GM19351 (cell line): Measurements from ENCODE around the gene AGAP1.
A peak's percentile ranks its signal among the peaks of the same experiment; 100 is the strongest.
"Not testable (repeated sequence)": the region's sequence is repeated elsewhere in the genome, so short reads cannot be mapped to it uniquely, and the experiment has no call there.

Source experiments
- ATAC-seq: cut with Tn5 transposase; IDR thresholded peaks from one replicate; pipeline ENCODE4 v1.9.1; 2021; ENCODE audit warnings: mild to moderate bottlenecking, moderate library complexity; ENCODE audit not compliant: unreplicated experiment

Gene AGAP1

DNA sequence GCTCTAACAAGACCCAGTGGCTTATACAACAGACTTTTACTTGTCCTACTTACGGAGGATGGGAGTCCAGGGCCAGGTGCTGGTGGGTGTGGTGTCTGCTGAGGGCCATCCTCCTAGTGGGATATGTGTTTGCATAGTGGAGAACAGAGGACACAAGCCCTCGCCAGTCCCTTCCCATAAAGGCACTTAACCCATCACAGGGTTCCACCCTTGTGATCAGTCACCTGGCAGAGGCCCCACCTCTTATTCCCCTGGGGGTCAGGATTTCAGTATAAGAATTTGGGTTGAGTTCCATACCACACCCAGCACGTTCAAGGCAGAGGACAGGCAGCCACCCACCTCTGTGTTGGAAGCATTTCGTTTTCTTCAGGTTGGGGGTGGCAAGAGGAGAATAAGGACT lies 259.0 kb downstream of the AGAP1 start:
- no peak for ATAC-seq

DNA sequence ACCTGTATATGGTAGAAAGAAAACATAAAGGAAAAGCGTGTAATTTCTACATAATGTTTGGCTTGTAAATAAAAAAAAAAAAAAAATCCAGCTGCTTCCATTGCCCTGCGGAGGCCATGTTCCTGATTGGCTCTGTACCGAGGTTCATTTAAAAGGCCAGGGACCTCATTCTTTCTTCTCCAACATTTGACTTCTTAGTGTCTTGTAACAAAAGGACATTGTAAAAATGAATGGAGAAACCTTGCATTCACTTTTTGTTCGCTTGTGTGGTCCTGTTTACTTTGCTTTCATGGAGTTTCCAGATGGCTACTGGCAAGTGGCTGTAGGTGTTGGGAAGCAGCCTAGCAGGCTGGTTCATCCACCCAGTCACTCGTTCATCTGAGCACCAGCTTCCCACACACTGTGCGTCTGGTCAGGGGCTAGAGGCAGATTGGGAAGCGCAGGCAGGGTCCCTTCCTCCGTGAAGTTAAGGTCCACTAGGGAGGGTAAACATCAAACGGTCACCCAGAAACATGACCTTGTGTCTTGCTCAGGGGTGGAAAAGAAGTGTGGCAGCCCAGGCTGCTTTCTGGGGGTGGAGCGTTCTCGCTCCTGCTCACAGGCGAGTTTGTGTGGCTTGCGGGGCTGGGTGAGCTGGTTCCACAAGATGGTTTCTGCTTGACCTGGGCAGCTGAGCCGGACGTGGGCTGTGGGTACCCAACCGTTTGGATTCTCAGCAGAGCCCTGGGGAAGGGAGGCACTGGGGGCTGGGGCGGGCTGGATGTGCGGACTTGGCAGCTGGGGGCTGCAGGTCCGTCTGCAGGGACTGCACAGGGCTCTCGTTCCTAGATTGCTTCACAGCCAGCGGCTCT lies 260.7 kb downstream of the AGAP1 start:
- no peak for ATAC-seq

DNA sequence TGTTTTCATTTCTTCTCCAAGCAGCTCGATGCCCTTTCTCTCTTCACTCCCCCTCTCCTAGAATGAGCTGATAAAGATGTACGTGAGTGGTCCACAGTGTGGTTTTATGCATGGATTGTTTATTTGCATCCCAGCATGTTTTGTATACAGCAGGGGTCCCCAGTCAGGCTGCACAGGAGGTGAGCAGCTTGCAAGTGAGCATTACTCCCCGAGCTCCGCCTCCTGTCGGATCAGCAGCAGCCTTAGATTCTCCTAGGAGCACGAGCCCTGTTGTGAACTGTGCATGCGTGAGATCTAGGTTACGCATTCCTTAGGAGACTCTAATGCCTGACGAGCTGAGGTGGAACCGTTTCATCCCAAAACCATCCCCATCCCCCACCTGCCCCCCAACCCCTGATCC lies 262.6 kb downstream of the AGAP1 start:
- no peak for ATAC-seq

GRCh38 chr2:235757212-235757611 lies 263.4 kb downstream of the AGAP1 start:
- no peak for ATAC-seq

- no peak for ATAC-seq
These were observed 263.8 kb downstream of the AGAP1 start for GRCh38 chr2:235757640-235758039.

DNA sequence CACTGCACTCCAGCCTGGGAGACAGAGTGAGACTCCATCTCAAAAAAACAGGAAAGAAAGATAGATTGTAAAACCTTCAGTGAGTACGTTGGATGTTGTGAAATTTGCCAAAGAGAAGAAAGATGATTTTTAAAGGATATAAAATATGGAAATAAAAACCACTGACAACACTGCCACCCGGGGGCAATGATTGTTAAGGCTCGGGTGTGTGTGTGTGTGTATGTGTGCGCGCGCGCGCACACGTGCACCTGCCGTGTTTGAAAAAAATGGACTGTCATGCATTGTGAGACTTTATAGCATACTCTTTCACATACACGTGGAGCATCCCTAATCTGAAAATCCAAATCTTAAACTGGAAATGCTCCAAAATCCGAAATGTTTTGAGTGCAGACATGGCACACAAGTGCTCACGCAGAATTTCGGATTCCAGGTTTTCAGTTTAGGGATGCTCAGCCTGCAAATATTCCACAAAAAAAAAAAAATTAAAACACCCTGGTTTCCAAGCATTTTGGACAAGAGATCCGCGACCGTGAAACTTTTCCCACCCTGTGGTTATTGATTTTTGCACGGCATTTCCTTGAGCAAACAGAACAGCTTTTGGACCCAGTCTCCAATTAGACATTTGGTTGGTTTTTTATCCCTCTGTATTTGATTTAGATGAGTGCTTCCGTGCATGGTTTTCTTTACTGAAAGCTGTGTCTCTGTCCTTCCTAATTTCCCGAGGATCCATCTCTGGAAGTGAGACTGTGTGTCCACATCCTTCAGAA lies 269.2 kb downstream of the AGAP1 start:
- ATAC-seq, result no peak

DNA sequence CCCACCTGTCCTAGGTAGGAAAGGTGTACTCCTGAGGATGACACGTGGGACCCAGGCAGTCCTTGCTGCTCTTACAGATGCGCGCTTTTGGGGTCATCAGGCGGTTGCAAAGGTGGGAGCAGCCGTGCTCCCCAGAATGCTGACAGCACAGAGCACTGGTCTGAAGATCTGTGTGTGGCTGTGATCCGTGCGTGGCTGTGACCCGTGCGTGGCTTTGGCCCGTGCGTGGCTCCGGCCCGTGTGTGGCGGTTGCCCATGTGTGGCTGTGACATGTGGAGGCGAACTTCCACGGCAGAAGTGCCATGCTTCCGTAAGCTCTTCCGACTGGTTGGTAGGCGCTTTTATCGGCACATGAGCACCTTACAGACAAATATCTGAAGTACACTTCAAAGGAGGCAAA lies 270.0 kb downstream of the AGAP1 start:
- no peak for ATAC-seq

- ATAC-seq, result not testable (repeated sequence)
These were observed 270.6 kb downstream of the AGAP1 start for GRCh38 chr2:235764478-235764877.

DNA sequence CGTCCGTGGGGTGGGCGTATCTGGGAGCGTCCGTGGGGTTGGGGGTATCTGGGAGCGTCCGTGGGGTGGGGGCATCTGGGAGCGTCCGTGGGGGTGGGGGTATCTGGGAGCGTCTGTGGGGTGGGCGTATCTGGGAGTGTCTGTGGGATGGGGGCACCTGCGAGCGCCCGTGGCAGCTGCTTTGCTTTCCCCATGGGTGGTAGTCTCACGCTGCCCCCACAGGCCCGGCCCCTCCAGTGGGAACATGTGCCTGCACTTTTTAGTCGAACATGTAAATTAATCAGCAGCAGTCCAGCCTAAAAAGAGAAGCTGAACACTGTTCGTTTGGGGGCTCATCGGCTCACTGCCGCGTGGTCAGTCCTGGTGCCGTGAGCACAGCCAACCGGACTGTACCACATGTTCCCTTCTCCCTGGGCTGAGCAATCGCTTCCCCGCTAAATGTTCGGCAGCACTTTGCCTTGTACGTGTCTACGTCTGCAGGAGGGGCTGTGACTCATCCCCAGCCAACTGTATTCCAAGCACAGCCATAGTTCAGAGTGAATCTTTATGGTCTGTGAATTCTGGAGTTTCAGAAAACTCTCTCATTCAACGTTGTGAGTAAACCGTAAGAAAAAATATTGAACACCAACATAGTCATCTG lies 271.5 kb downstream of the AGAP1 start:
- no peak for ATAC-seq

GRCh38 chr2:235766278-235766677 lies 272.4 kb downstream of the AGAP1 start:
- peak; percentile 85 for ATAC-seq

DNA sequence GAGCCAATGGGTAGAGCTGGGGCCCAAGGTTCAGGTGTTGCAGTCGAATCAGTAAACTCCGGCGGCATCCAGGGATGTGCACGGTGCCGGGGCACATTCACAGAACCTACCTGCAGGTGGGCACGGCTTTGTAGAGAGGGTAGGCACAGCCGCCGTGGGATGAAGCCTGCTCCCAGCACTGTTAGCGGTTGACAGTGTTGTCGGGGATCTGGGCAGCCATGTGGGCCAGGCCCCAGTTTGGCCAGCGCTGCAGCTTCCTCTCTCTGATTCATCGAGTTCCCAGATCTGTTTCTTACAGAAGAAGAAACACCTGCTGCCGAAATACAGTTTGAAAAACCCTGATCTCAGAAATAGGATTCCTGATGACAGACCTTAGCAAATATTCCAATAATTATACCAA lies 274.8 kb downstream of the AGAP1 start:
- no peak for ATAC-seq

DNA sequence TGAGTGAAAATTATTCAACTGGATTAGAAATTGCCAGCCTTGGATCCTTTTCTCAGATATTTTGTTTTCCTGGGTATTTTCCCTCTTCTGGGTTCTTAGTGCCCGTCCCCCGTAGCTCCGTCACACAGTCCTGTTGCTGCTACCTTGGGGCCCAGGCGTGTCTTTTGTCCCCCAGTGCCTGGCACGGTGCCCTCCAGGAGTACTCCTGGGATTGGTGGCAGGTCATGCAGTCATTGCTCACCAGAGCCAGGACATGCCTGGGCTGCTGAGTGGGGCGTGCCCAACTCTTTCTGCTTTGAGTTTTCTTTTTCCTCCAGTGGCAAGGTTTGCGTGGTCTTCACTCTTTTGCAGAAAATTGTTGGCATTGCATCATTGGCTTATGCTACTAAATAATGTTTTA lies 275.2 kb downstream of the AGAP1 start:
- ATAC-seq, result no peak

DNA sequence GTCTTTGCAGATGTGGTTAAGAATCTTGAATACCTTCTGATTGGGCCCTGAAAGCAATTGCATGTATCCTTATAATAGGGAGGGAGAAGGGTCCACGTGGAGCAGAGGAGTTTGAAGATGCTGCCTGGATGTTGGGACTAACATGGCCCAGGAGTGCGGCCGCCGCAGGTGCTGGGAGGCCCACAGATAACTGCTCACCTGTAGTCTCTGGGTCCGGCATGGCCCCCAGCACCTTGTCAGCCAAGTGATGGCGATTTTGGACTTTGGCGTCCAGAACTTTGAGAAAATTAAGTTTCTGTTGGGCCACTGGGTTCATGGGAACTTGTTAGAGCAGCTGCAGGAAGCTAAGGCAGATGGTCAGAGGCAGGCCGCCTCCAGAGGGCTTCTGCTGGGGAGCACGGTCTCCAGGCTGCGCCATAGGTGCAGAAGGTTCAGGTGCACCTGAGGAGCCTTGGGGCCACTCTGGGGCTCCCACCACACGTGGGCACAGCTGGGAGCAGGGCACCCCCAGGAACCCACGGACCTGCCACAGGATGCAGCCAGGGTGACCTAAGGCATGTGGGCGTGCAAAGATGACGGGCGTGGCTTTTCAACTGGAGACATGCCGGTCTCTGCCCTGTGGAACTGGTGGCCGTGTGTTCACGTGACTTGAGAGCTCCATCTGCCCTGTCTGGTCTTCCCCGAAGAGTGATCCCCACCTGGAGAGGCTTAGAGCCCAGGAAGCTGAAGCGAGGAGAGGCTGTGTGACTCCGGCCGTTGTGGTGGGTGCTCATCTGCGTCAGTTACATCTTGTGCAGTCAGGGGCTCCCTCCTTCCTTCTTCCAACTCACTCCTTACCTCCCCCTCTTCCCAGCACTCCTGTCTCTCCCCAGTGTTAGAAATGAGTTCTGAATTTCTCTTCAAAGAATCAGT lies 277.3 kb downstream of the AGAP1 start:
- no peak for ATAC-seq

GRCh38 chr2:235773188-235773928 lies 279.5 kb downstream of the AGAP1 start:
- ATAC-seq, result no peak

DNA sequence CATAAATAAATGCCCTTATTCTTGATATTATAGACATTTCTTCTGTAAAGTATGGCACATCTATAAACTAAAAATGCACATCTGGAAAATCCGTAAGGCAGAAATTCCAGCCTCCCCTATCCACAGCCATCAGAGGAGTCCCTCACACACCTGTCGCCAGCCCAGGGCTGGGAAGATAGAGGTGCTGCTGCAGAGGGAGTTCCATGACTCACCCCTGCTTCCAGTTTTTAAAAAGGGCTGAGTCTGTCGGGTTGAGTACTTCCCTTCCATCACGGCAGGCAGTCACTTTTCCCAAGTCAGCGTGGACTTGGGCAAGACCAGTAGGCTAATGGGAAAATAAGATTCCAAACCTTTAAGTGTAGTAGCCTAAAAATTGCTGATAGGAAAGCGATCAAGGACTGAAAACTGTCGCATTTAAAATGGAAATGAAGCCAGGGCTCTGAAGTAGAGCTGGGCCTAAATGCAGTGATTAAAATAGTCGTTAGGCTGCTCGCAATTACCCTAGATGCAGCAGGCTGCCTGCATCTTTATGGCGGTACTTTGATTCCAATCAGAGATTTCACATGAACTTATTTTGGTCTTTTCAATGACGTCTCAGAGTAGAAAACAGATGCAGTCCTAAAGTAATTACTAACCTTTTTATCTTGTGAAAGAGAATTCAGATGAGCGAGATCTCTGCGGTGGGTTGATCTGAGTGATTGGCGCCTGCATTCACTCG lies 280.5 kb downstream of the AGAP1 start:
- no peak for ATAC-seq

GRCh38 chr2:235776531-235776930 lies 282.7 kb downstream of the AGAP1 start:
- ATAC-seq, result no peak

GRCh38 chr2:235779444-235779896 lies 285.6 kb downstream of the AGAP1 start:
- ATAC-seq, result peak; percentile 81

GRCh38 chr2:235780401-235780800 lies 286.6 kb downstream of the AGAP1 start:
- ATAC-seq, result no peak

DNA sequence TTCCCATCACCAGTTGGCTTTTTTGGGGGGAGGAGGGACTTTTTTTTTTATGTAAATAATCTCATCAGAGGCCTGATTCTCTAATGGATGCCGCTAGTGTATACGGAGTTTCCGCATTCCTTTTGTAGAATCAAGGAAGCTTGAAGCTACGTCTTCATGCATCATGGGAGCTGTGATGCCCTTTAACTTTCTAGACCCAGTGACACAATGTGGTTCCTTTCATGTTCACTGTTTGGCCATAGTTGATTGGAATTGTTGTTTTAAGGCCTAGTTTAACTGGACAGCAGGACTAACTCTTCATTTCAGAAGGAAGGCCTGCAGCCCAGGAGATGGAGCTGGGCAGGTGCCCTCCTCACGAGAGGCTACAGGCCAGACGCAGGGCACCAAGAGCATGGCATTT lies 287.9 kb downstream of the AGAP1 start:
- ATAC-seq, result no peak
